ENCODE results near the gene DDX4.

Gene DDX4

DNA sequence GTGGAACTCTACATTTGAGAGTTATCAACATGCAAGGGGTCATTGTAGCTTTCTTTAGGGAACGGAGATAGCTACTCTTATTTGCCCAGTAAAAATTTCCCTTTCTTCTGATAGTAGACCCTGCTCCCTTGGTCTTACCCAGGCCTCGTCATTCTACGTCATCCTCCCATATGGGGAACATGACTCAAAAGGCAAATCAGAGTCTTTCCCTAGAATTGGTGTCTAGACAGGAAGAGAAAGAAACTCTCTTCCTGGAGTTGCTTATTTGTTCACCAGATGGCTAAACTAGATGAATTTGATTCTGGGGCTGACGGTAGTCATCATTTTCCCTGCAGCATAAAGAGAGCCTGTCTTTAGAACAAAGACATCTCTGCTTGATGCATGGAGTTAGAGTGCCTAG, 13.6 kb upstream of the DDX4 start:
- DNase-seq (ENCODE audit: low read depth): no peak
- H3K4me3 ChIP-seq (ENCODE audit: low read depth, low read length): no peak overlapping the region
- TF ChIP-seq, protein P1, sequence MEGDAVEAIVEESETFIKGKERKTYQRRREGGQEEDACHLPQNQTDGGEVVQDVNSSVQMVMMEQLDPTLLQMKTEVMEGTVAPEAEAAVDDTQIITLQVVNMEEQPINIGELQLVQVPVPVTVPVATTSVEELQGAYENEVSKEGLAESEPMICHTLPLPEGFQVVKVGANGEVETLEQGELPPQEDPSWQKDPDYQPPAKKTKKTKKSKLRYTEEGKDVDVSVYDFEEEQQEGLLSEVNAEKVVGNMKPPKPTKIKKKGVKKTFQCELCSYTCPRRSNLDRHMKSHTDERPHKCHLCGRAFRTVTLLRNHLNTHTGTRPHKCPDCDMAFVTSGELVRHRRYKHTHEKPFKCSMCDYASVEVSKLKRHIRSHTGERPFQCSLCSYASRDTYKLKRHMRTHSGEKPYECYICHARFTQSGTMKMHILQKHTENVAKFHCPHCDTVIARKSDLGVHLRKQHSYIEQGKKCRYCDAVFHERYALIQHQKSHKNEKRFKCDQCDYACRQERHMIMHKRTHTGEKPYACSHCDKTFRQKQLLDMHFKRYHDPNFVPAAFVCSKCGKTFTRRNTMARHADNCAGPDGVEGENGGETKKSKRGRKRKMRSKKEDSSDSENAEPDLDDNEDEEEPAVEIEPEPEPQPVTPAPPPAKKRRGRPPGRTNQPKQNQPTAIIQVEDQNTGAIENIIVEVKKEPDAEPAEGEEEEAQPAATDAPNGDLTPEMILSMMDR (IDR thresholded peaks at IDR 0.05; ENCODE audit: low read depth, low read length, missing control alignments): no peak

DNA sequence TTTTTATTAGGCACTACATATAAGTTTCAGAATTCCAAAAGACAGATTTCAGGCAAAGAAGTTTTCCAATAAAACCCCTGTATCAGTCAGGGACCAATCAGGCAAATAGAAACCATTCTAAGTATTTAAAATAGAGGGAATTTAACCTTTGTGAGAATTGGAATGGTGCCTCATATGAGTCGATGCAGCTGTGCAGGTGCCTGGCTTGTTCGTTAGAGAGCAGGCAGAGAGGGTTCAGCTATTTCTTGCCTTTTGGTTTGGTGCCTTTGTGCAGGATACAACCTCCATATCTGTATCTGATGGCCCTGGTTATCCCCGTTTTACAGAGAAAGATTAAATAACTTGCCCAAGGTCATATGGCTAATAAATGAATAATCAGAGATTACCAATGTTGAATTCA, 6.0 kb upstream of the DDX4 start:
- TF ChIP-seq, protein P1 (IDR thresholded peaks at IDR 0.05; ENCODE audit: low read depth, low read length, missing control alignments): no peak
- H3K4me3 ChIP-seq (ENCODE audit: low read depth, low read length): no peak overlapping the region
- DNase-seq (ENCODE audit: low read depth): no peak

DNA sequence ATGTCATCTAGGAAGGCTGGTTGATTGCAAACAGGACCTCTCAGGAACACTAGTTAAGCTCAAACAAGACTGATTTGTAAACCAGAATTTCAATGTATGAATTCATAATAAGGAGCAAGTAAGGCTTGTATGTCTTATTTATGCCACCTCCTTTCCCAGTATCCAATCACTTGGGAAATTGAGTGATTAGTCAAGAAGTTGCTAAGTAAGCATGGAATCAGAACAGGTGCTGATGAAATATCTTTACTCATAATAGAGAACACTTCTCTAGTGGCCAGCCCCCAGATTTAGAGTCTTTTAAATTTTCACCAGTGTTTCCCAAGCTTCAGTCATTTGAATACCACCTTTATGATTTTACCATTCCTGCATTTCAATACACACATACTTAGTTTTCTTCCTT, 5.3 kb upstream of the DDX4 start:
- no peak for DNase-seq (ENCODE audit: low read depth)
- H3K4me3 ChIP-seq (ENCODE audit: low read depth, low read length): no peak overlapping the region
- TF ChIP-seq, protein P1 (IDR thresholded peaks at IDR 0.05; ENCODE audit: low read depth, low read length, missing control alignments): no peak

DNA sequence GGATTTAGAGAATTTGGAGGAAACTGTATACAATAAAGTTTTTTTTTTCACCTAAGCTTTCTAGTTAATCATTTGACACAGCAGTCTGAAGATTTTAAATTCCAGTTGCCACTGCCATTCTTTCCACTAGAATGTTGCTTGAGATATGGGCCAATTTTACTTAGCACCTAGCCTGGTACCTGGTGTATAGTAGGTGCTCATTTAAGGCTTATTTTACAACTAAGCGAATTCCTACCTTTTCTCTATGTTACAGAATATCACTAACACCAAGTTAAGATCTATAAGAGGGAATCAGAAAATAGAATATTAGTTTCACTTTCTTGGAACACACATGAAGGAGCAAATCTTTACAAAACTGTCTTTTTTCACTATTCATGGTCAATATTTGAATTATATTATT, 3.2 kb upstream of the DDX4 start:
- DNase-seq (ENCODE audit: low read depth): no peak
- TF ChIP-seq, protein P1 (IDR thresholded peaks at IDR 0.05; ENCODE audit: low read depth, low read length, missing control alignments): no peak
- H3K4me3 ChIP-seq (ENCODE audit: low read depth, low read length): no peak overlapping the region

DNA sequence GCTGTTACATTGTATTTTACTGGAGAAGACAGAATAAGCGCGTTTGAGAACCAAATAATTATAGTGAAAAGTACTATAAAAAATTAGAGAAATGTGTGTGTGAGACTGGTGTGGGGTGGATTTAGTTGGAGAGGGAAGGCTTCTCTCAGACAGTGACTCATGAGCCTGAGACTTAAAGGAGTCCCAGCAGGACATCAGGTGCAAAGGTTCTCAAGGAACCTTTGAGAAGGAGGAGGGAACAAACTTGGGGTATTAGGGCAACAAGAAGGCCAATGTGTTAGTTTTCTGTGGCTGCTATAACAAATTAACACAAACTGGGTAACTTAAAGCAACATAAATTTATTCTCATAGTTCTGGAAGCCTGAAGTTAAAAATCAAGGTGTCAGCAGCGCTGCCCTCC, 4.9 kb downstream of the DDX4 start:
- TF ChIP-seq, protein P1 (IDR thresholded peaks at IDR 0.05; ENCODE audit: low read depth, low read length, missing control alignments): no peak
- no peak overlapping the region for H3K4me3 ChIP-seq (ENCODE audit: low read depth, low read length)
- DNase-seq (ENCODE audit: low read depth): no peak

DNA sequence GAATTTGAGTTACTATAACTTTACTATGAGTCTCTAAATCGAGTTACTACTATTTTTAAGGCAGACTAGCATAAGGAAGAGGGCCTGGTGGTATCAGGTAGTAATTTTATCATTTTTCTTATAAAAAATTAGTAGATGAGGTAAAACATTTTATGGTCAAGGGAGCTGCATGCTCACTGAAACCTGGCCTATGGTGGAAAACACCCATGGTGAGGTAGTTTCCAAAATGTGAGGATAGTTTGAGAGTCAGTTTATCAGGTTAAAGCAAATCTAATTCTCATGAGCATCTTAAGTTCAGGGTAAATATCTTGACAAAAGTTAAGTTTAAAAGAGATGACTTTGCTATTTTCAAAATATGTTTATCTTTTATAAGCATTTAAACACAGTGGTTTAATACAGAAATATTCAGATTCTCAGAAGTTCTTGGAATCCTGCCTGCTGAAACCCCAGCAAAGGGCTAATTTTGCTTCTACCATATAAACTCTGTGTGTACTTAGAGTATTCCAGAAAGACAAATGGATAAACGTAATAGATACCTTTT, 10.0 kb downstream of the DDX4 start:
- no peak for DNase-seq (ENCODE audit: low read depth)
- TF ChIP-seq, protein P1 (IDR thresholded peaks at IDR 0.05; ENCODE audit: low read depth, low read length, missing control alignments): no peak
- H3K4me3 ChIP-seq (ENCODE audit: low read depth, low read length): no peak overlapping the region

DNA sequence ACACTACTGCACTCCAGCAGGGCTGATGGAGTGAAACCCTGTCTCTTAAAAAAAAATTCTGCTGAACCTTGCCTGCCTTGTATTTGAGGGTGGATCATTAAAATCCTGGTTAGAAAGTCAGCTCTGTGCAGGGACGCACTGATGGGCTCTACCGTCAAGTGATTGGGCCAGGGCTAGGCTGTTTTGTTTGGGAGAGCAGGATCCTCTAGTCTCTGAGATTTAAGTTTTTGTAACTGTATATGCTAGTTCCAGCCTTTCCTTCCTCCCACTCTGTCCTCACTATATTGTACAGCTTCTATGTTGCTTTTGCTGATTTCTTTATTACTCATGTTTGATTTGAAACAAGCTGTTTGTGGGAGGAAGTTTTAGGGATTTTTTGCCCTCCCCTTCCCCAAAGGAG, 11.5 kb downstream of the DDX4 start:
- no peak for DNase-seq (ENCODE audit: low read depth)
- TF ChIP-seq, protein P1 (IDR thresholded peaks at IDR 0.05; ENCODE audit: low read depth, low read length, missing control alignments): no peak

More for the DNA sequence above, 11.5 kb downstream of the DDX4 start:
- H3K4me3 ChIP-seq (ENCODE audit: low read depth, low read length): no peak overlapping the region

Measured in GM12864 (cell line).